HG02763 (cell line): Measurements from ENCODE around the gene PPIL6.

Experiments used
- ATAC-seq: cut with Tn5 transposase; IDR thresholded peaks from one replicate; pipeline ENCODE4 v1.9.1; 2021; ENCODE audit warnings: mild to moderate bottlenecking, moderate library complexity; ENCODE audit not compliant: unreplicated experiment

The PPIL6 gene

GRCh38 chr6:109440331-109441068 lies at the start of gene PPIL6, which contains the start of gene SMPD2:
Gene PPIL6, minus strand, starts transcription at chr6:109440628. Its CDS starts 38 bp downstream, at chr6:109440590.
Gene SMPD2, plus strand, starts transcription at chr6:109440724. Its CDS starts 398 bp downstream, at chr6:109441122.
- peak; percentile 89 for ATAC-seq

DNA sequence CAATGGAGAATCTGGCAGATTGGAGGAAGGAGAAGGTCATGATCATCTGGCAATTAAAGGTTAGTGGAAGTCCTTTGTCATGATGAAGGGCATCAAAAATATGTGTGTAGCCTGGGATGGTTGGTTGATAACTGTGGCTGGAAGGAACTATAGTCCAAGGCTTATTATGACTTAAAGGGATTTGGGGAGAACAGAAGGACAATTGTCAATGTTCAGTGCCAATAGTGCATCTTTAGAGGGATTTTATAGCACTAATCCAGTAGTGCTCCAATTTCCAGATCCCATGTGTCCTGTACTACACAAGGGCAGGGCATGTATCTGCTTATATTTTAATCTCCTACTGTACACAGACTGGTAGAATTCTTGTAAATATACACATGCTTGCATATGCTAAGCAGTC lies 47.6 kb upstream of the PPIL6 start:
- no peak for ATAC-seq

DNA sequence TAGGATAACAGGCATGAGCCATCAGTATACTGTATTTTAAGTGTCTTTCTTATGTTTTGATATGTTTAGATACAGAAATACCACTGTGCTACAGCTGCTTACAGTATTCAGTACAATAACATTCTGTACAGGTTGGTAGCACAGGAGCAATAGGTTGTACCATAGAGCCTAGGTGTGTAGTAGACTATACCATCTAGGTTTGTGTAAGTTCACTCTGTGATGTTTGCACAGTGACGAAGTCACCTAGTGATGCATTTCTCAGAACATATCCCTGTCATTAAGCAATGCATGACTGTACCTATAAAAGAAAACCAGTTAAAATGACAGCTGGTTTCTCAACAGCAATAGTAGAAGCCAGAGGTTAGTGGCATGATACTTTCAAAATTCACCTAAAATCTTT lies 45.6 kb upstream of the PPIL6 start:
- ATAC-seq: no peak

DNA sequence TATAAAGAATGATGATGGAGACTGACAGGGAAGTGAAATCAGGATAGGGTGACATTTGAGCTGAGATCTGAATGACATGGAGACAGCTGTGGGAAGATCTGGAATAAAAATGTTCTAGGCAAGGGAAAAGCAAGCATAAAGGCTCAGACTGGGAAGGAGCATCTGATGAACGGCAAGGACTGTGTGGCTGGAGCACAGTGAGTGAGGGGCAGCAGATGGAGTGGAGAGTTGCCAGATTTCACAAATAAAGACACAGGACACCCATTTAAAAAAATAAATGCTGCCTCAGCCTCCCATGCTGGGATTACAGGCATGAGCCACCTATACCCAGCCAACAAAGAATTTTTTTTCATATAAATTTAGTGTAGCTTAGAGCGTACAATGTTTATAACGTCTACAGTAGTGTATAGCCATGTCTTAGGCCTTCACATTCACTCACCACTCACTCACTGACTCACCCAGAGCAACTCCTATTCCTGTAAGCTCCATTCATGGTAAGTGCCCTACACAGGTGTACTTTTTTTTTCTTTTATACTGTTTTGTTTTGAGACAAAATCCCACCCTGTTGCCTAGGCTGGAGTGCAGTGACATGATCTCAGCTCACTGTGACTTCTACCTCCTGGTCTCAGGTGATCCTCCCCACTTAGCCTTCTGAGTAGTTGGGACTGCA lies 45.0 kb upstream of the PPIL6 start:
- ATAC-seq: no peak

DNA sequence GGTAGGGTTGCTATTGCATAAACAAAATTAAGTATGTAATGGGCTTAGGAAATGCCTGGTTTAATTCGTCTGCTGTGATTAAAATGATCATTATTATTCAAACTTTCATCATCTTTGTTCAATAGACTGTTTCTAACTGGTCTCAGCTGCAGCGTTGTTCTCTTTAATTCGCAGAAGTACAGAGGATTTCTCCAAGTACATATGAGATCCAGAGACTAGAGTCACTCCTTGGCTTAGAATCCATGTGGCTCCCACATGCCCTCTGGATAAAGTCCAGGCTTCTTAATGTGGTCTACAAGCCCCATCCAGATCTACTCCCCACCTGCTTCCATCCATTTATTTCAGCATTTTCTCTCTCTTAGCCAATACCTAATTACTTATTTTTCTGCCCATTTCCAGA lies 43.7 kb upstream of the PPIL6 start:
- no peak for ATAC-seq

- ATAC-seq: no peak
These were observed 43.3 kb upstream of the PPIL6 start for GRCh38 chr6:109483735-109484057.

DNA sequence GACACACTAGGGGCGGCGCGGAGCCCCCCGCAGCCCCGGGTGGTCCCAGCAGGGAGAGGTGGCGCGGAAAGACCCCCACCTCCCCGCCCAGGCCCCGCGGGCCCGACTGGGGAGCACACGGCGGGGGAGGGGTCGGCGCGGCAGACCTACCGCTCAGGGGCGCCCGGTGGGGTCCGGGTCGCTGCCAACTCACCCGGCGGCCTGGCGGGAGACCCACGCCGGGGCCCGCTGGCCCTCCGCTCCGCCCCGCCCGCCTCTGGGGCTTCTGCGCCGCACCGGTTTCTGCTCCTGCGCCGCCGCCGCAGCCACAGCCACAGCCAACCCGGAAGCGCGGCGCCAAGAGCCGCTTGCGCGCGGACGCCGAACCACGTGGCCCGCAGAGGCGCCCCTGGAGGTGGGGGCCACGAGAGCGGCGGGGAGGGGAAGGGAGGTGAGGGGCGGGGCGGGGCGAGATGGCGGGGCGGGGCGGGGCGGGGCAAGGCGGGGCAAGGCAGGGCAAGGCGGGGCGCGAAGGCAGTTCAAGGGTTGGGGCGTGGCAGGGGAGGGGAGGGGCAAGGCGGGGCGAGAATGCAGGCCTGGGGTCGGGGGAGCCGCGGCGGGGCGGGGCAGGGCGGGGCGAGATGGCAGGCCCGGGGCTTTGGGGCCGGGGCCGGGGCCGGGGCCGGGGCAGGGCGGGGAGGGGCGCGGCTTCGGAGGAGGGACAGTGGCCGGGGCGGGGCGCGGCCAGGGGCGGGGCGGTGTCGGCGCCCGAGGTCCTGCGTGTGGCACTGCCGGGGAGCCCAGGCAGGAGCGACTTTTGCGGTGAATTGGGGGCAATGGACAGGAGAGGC lies 42.7 kb upstream of the PPIL6 start, which contains the start of gene ZBTB24:
TSS of gene ZBTB24 (minus strand) at position 315 of the 830 bp plus-strand sequence. CDS start 1,193 bp downstream, outside the sequence.
- ATAC-seq: peak; percentile 91

DNA sequence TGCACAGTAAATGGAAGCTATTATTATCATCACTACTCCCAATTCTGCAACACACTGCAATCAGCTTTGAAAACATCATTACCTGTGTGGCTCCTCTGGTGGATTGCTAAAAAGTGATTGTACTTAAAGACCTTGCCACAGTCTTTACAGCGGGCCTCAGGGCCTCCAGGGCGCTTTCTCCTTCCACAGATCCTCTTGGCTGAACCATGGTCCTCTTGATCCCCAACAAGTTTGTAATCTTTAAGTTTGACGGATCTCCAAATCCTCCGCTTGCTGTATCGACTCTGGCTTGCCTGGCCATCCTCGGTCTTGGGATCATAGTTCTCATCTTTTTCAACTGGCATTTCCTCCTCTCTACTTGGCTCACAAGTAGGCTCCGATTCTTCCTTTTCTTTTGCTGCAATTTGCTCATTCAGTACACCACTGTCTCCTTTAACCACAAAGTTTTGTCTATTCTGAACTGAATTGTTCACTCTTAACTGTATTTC lies 40.6 kb upstream of the PPIL6 start:
- no peak for ATAC-seq

- ATAC-seq: no peak
These were observed 38.6 kb upstream of the PPIL6 start for GRCh38 chr6:109478841-109479624.

GRCh38 chr6:109478222-109478805 lies 37.9 kb upstream of the PPIL6 start:
- ATAC-seq: no peak

DNA sequence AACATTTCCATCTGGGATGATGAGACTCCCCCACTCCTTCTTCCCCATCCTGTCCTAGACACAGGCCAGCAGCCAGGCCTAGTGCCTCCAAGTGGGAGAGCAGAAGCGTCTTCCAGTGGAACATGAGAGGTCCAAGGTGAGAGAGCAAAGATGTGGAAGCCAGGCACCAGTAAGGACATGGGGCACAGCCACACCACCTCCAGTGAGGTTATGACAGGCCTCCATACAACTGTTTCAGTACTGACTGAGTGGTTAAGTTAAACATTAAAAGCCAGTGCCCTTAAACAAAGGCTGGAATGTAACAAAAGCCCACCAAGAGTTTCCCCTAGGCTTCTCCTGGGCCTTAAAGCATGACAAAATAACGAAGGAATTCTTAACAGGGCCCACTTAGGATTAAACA lies 37.3 kb upstream of the PPIL6 start:
- peak; percentile 69 for ATAC-seq

- no peak for ATAC-seq
These were observed 36.8 kb upstream of the PPIL6 start for GRCh38 chr6:109477184-109477583.

DNA sequence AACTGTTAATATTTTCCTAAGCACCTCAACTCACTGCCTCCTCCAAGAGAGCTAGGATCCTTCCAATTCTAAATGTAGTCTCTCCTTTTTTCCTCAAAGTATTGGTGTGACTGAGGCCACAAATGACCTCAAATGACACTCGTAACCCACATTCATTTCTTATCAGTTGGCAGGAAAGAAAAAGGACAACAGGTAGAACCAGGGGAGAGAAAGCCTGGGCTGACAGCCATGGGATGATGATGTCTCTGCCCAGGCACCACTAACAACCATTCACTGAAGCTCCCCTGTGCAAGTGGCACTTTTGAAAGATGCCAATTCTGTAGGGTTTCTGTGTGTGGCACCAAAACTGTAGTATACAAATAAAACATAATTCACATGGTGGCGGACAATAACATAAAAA lies 35.2 kb upstream of the PPIL6 start:
- ATAC-seq: no peak

GRCh38 chr6:109474995-109475394 lies 34.6 kb upstream of the PPIL6 start:
- no peak for ATAC-seq

DNA sequence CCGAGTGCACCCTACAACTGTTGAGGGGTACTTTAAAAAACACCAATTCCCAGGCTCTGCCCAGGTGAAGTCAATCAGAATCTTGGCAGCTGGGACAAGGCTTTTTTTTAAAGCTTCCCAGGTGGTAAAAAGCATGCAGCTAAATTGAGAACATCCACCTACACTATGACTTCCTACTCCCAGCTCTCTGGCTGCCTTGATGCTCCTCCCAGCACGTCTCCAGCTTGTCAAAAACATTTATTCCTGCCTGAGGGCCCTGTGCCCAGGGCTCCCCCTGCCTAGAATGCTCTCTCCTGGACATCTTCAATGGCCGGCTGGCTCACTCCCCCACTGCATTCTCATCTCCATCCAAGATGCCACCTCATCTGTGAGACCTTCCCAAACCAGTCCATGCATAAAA lies 32.7 kb upstream of the PPIL6 start:
- ATAC-seq: no peak

DNA sequence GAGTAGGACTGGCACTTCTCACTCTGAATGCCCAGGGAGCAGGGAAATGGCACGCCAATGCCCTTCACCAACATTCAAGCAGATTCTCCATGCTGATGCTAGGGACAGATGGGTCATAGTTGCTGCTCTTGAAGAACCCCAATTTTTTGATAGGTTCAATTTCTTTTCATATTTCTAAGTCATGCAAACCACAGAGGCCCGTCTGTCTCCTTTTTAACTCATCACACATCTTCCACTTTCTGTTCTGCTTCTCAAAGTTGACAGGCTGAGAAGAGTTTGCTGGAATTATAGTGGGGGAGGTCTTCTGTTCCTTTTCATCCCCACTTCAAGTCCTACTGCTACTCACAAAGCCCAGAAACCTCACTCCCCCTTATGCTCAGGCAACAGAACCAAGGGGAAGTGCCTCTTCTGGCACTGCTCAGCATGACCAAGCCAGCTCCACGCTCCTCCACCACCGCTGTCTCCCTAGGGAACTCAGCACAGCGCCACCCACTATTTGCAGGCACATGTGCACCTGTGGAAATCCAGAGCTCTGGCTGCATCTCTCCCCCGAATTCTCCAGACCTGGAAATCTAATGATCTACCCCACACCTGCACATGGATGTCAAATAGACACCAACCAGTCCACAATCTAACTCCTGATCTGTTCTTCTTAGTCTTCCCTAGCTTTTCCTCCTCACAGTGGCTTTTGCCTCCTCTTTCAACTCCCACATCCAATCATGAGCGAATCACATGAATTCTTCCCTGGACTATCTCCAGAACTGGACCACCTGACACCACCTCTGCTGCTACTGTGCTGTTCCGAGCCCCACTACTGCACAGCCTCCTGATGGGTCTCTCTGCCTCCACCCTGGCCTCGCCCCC lies 31.9 kb upstream of the PPIL6 start:
- peak; percentile 67 for ATAC-seq

DNA sequence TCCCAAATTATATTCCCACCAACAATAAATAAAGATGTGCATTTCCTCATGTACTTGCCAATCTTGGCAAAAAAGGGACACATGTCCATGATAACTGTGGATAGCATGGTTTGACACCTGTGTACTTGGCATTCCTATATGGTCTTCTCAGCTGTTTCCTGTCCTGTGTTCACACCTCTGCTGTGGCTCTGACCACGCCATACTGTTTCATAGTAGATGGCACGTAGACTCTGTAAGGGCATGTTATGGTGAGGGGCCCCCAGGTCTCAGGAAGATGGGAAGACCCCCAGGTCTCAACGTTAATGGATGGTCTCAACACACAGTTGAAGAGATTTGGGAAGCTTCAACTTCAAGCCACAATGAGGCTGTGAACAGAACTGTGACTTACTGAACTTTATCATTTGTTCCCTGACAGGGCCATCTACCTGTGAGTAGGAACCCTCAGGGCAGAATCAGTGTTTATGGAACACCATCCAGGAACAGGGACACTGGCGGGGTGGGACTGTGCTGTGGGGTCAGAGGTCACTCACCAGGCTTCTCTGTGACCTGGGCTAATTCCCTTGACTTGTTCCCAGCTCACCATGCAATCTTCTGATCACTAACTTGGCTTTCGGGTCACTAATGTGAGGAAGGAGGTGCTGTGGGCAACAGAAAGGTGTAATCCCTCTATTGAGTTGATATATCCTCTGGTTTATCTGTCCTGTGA lies 30.8 kb upstream of the PPIL6 start:
- ATAC-seq: no peak

GRCh38 chr6:109469591-109470189 lies 29.3 kb upstream of the PPIL6 start:
- ATAC-seq: no peak
